Neural progenitor cell (in vitro differentiated cells): ENCODE data around the gene AIF1L.

Experiments
- CTCF ChIP-seq: fragments of 200-600 bp; sonication (generic); IDR thresholded peaks from 2 replicates; pipeline ENCODE4 v1.5.1; 2017; ENCODE audit warnings: antibody characterized with exemption, mild to moderate bottlenecking
- EZH2 ChIP-seq: fragments of 200-600 bp; sonication (generic); IDR thresholded peaks from 2 replicates; pipeline ENCODE4 v1.6.1; 2017; ENCODE audit warnings: antibody characterized with exemption, mild to moderate bottlenecking, moderate library complexity
- EZH2phosphoT487 ChIP-seq: fragments of 200-600 bp; sonication (generic); IDR thresholded peaks from 2 replicates; pipeline ENCODE4 v1.6.1; 2017; ENCODE audit warnings: antibody characterized with exemption

GRCh38 chr9:131148276-131148675, 51.9 kb downstream of the AIF1L start:
- TF ChIP-seq EZH2phosphoT487 (no peak), CTCF (no peak), EZH2 (no peak)
